K562 (cell line): ENCODE results near the gene PRELID2. TPM values are rescaled to one million over a fixed set of nuclear protein-coding genes. Genes with fewer than 3 reads are reported as not detected.

Experiments
- ATAC-seq: fragments of 200-7000 bp; cut with Tn5 transposase; 3 replicates; pipeline ENCODE4 v1.9.1; 2020; ENCODE audit warnings: moderate library complexity
- BruUV-seq: library from RNA; stranded (reverse); fragments of 400-500 nt; replicated peaks from 2 replicates; lab custom pipeline; 2021; lab: Mats Ljungman, UMichigan
- CTCF ChIA-PET: fragments of 300-600 bp; formaldehyde crosslinking; extraction: SDS; loops from one replicate; lab custom pipeline; 2021; ENCODE audit warnings: low intra/inter-chr PET ratio; lab: Yijun Ruan, JAX
- POLR2A ChIA-PET: fragments of 300-600, 350-650 bp; sonication (Branson Sonifier 250); formaldehyde crosslinking; extraction: SDS; loops from one replicate; lab custom pipeline; 2021; ENCODE audit warnings: antibody characterized with exemption, inconsistent platforms; lab: Yijun Ruan, JAX
- DNase-seq, 4 experiments: peaks; one replicate each; pipeline versions ENCODE4 v3.0.0 to v3.0.0-alpha.2; 2011 to 2018; ENCODE audit warnings: low spot score in 3 of 4, mixed read lengths in 3 of 4; ENCODE audit errors: extremely low read depth in 1 of 4
- FAIRE-seq: peaks from 2 replicates; lab custom pipeline; 2011; peaks lifted over from hg19 to GRCh38; lab: Jason Lieb, UNC
- H2AFZ ChIP-seq: 2 replicates; pipeline ENCODE4 v1.6.0; 2011; ENCODE audit warnings: low read depth, low read length, control low read depth, inconsistent platforms
- H3K27ac ChIP-seq: fragments of 200-600 bp; 3 replicates; pipeline ENCODE4 v1.8.0; 2011; ENCODE audit warnings: low read depth, mild to moderate bottlenecking, control low read depth, inconsistent platforms, low read length, moderate library complexity, mixed read lengths; ENCODE audit errors: extremely low read depth
- H3K27me3 ChIP-seq, 2 experiments: fragments of 300-600 bp in 1 of 2; 2 replicates in 1 of 2; 3 replicates in 1 of 2; pipeline versions ENCODE4 v1.6.0 to v1.8.0; 2011; ENCODE audit warnings: inconsistent platforms in 2 of 2, low read length in 2 of 2, mild to moderate bottlenecking in 1 of 2, mixed read lengths in 1 of 2, moderate library complexity in 1 of 2; ENCODE audit not compliant: control insufficient read depth in 2 of 2, insufficient read depth in 2 of 2
- H3K36me3 ChIP-seq: fragments of 300-600 bp; 3 replicates; pipeline ENCODE4 v1.8.0; 2011; ENCODE audit warnings: mild to moderate bottlenecking, low read length, inconsistent platforms; ENCODE audit not compliant: control insufficient read depth, insufficient read depth
- H3K4me1 ChIP-seq, 2 experiments: fragments of 200-600 bp in 1 of 2; replicated peaks in 1 of 2; 2 replicates in 1 of 2; 3 replicates in 1 of 2; pipeline versions ENCODE4 v1.5.1 to v1.8.0; 2011; ENCODE audit warnings: inconsistent platforms in 2 of 2, low read length in 2 of 2, mild to moderate bottlenecking in 1 of 2, mixed read lengths in 1 of 2, moderate library complexity in 1 of 2; ENCODE audit not compliant: control insufficient read depth in 2 of 2, insufficient read depth in 2 of 2
- H3K4me2 ChIP-seq: 2 replicates; pipeline ENCODE4 v1.6.1; 2011; ENCODE audit warnings: low read length, control low read depth, inconsistent platforms, mixed read lengths; ENCODE audit not compliant: insufficient read depth
- H3K4me3 ChIP-seq: fragments of 200-600 bp; sonication (generic), shearing (Covaris generic); 2 replicates; pipeline ENCODE4 v1.5.1; 2016; ENCODE audit warnings: control low read depth, inconsistent platforms
- H3K79me2 ChIP-seq: fragments of 200-600 bp; 3 replicates; pipeline ENCODE4 v1.8.0; 2011; ENCODE audit warnings: low read length, inconsistent platforms; ENCODE audit not compliant: control insufficient read depth, insufficient read depth
- H3K9ac ChIP-seq, 2 experiments: 2 replicates each; pipeline versions ENCODE4 v1.6.0 to v1.6.1; 2011; ENCODE audit warnings: low read depth in 2 of 2, low read length in 2 of 2, control low read depth in 1 of 2, inconsistent platforms in 1 of 2, mild to moderate bottlenecking in 1 of 2, mixed read lengths in 1 of 2; ENCODE audit not compliant: insufficient read depth in 1 of 2
- H3K9me1 ChIP-seq: one replicate; pipeline ENCODE4 v1.6.0; 2011; ENCODE audit warnings: inconsistent platforms, mild to moderate bottlenecking, low read length, moderate library complexity; ENCODE audit not compliant: control insufficient read depth, insufficient read depth
- H3K9me3 ChIP-seq: replicated peaks from 2 replicates; pipeline ENCODE4 v1.5.1; 2011; ENCODE audit warnings: low read depth, low read length, inconsistent platforms; ENCODE audit not compliant: control insufficient read depth, insufficient read depth
- H4K20me1 ChIP-seq: replicated peaks from 2 replicates; pipeline ENCODE4 v1.6.1; 2011; ENCODE audit warnings: low read length, inconsistent platforms, mixed read lengths; ENCODE audit not compliant: control insufficient read depth, insufficient read depth
- CBX3 ChIP-seq, 2 experiments: IDR thresholded peaks; 1 replicate in 1 of 2; 2 replicates in 1 of 2; pipeline ENCODE4 v1.6.1; 2012; ENCODE audit warnings: inconsistent platforms in 2 of 2, low read length in 2 of 2, borderline replicate concordance in 1 of 2, control low read depth in 1 of 2
- GATA2 ChIP-seq: sonication (generic); formaldehyde crosslinking; IDR thresholded peaks from 2 replicates; pipeline ENCODE4 v1.4.0; 2020; ENCODE audit warnings: mild to moderate bottlenecking, missing genetic modification reagents
- HCFC1 ChIP-seq: IDR thresholded peaks from 2 replicates; pipeline ENCODE4 v1.6.1; 2012; ENCODE audit warnings: low read depth, low read length, improper control_type of control experiment
- MCM2 ChIP-seq: fragments of 450-650 bp; IDR thresholded peaks from 2 replicates; pipeline ENCODE4 v1.6.1; 2017; ENCODE audit warnings: low read depth, mild to moderate bottlenecking
- MLLT1 ChIP-seq, 2 experiments: fragments of 450-650 bp; IDR thresholded peaks; 2 replicates each; pipeline ENCODE4 v1.6.1; 2016
- ZNF57 ChIP-seq: fragments of 450-650 bp; formaldehyde crosslinking; IDR thresholded peaks from 2 replicates; pipeline ENCODE4 v1.4.0; 2020; ENCODE audit warnings: mild to moderate bottlenecking, moderate library complexity
- ZNF592 ChIP-seq: fragments of 450-650 bp; IDR thresholded peaks from 2 replicates; pipeline ENCODE4 v1.6.1; 2017; ENCODE audit warnings: antibody characterized with exemption, mild to moderate bottlenecking
- WGBS: fragments of 100-300 bp; shearing (Covaris generic); methylation state at CpG from one replicate; pipeline ENCODE4 v1.1.6; 2016; ENCODE audit warnings: low coverage, mixed read lengths; ENCODE audit not compliant: insufficient coverage; ENCODE audit errors: missing lambda C conversion rate; 5-methylcytosine and 5-hydroxymethylcytosine counted together
- in situ Hi-C: fragments of 300-500 bp; cut with MboI; formaldehyde crosslinking; loops from 4 replicates; pipeline ENCODE4 v1.15.0; 2018; ENCODE audit warnings: inconsistent platforms, mixed read lengths
- intact Hi-C: fragments of 100-400 bp; cut with micrococcal nuclease; formaldehyde crosslinking; loops from 2 replicates; pipeline ENCODE4 v1.14.2; 2022
- polyA plus RNA-seq, 8 experiments: library from polyadenylated mRNA; depleted of rRNA in 4 of 8; stranded (reverse) in 5 of 8; unstranded in 3 of 8; fragments of >200 nt; fragmentation: Nextera tagmentation in 2 of 8; fragmentation: Illumina TruSeq in 1 of 8; extraction: Ambion mirVana in 2 of 8; extraction: Trizol in 1 of 8; gene quantifications; 2 replicates each; pipeline versions ENCODE4 v1.2.1 to v1.2.3, GENCODE V29; 2011 to 2014; ENCODE audit warnings: inconsistent platforms in 1 of 8, missing spikeins in 1 of 8
- total RNA-seq, 7 experiments: library from RNA; depleted of rRNA in 6 of 7; stranded (reverse); fragments of >200 nt in 6 of 7; fragmentation: Illumina TruSeq in 2 of 7; extraction: Trizol in 2 of 7; gene quantifications; 2 replicates each; pipeline versions ENCODE4 v1.2.1 to v1.2.3, GENCODE V29; 2011 to 2021; ENCODE audit warnings: low replicate concordance in 1 of 7

The PRELID2 gene
- total and polyA plus RNA-seq, 9 of the 15 experiments (the other 6 are each of a cell fraction or from before 2014, with no cell fraction given): 6.4 to 68.2 (median 28.8) TPM

- H3K79me2 ChIP-seq: no peaks in the 10 kb centered on the region
- H3K4me2 ChIP-seq: no peak overlapping the region
- peak overlapping the region; percentile 22; the same call in 1 of the 2 replicates for H2AFZ ChIP-seq
- no peaks in the 10 kb centered on the region for H3K36me3 ChIP-seq
- 39% methylated on average over 3 of the region's 3 CpGs for WGBS
- no TSS peak for BruUV-seq
- H4K20me1 ChIP-seq: no peaks in the 10 kb centered on the region
- peaks cover 9 to 19% of the 10 kb centered on the region in 2 experiments; a peak in 4 of 5 replicates for H3K4me1 ChIP-seq
- no peaks in the 10 kb centered on the region for H3K9me1 ChIP-seq
- FAIRE-seq: no peak
- no peak for ATAC-seq
- TF ChIP-seq GATA2 (CRISPR knock-in tag) (no peak), HCFC1 (no peak), ZNF57 (no peak), MLLT1 (IDR thresholded peaks at IDR 0.05) (no peak), ZNF592 (no peak), MCM2 (no peak), CBX3 (IDR thresholded peaks at IDR 0.05; ENCODE audit: borderline replicate concordance in 1 of 2, low read length in 2 of 2) (no peak)
- no peak overlapping the region for H3K4me3 ChIP-seq
- H3K9ac ChIP-seq: no peak overlapping the region
- CTCF ChIA-PET: no interaction called here
- POLR2A ChIA-PET: interaction anchor here (1.0 kb wide), 2 partner anchors 9 to 21 kb away, joined by 3 to 4 read pairs; no protein-coding TSS in a partner anchor
- H3K9me3 ChIP-seq: peaks cover 2% of the 10 kb centered on the region
- H3K27ac ChIP-seq: no peak overlapping the region
- no peak for DNase-seq
- intact Hi-C loops (loop anchor here (5.0 kb wide), 1 partner anchor 36 kb away; no protein-coding TSS in a partner anchor), in situ Hi-C loops (no loop called here)
- no peaks in the 10 kb centered on the region for H3K27me3 ChIP-seq
Observed at GRCh38 chr5:145863003-145863402, 27.9 kb upstream of the PRELID2 start.
